GM23338 (cell line): Measurements from ENCODE around the gene APOM. TPM values are rescaled to one million over a fixed set of nuclear protein-coding genes. Genes with fewer than 3 reads are reported as not detected.

ENCODE experiments used
- ATAC-seq: fragments of 200-7000 bp; cut with Tn5 transposase; 3 replicates; pipeline ENCODE4 v1.9.1; 2020
- DNase-seq: peaks from one replicate; pipeline ENCODE4 v3.0.0-alpha.2; 2015; ENCODE audit warnings: low spot score
- H2AFZ ChIP-seq: fragments of 200-600 bp; sonication (generic); 2 replicates; pipeline ENCODE4 v1.8.0; 2016; ENCODE audit warnings: antibody characterized with exemption, mild to moderate bottlenecking, moderate library complexity
- H3F3A ChIP-seq: fragments of 200-600 bp; sonication (generic); replicated peaks from 2 replicates; pipeline ENCODE4 v1.8.0; 2017; ENCODE audit warnings: antibody characterized with exemption, mixed run types, low read depth
- H3K27ac ChIP-seq: fragments of 200-600 bp; sonication (generic); 2 replicates; pipeline ENCODE4 v1.6.1; 2016; ENCODE audit warnings: low read depth
- H3K27me3 ChIP-seq: fragments of 200-600 bp; sonication (generic); 2 replicates; pipeline ENCODE4 v1.8.0; 2016; ENCODE audit warnings: mild to moderate bottlenecking, mixed run types, moderate library complexity; ENCODE audit not compliant: insufficient read depth
- H3K36me3 ChIP-seq: fragments of 200-600 bp; sonication (generic); 2 replicates; pipeline ENCODE4 v1.8.0; 2016; ENCODE audit warnings: mild to moderate bottlenecking; ENCODE audit not compliant: insufficient read depth
- H3K4me1 ChIP-seq: fragments of 200-600 bp; sonication (generic); 2 replicates; pipeline ENCODE4 v1.8.0; 2016; ENCODE audit warnings: mild to moderate bottlenecking, moderate library complexity; ENCODE audit not compliant: insufficient read depth
- H3K4me2 ChIP-seq: fragments of 200-600 bp; sonication (generic); 2 replicates; pipeline ENCODE4 v1.7.1; 2017; ENCODE audit warnings: mixed run types
- H3K4me3 ChIP-seq: fragments of 200-600 bp; sonication (generic); 2 replicates; pipeline ENCODE4 v1.6.1; 2016; ENCODE audit warnings: mixed run types
- H3K79me2 ChIP-seq: fragments of 200-600 bp; sonication (generic); replicated peaks from 2 replicates; pipeline ENCODE4 v1.8.0; 2017; ENCODE audit warnings: mild to moderate bottlenecking; ENCODE audit not compliant: insufficient read depth
- H3K9me2 ChIP-seq: fragments of 200-600 bp; sonication (generic); 2 replicates; pipeline ENCODE4 v1.8.0; 2017; ENCODE audit not compliant: insufficient read depth
- H4K20me1 ChIP-seq: fragments of 200-600 bp; sonication (generic); replicated peaks from 2 replicates; pipeline ENCODE4 v1.8.0; 2017; ENCODE audit warnings: mild to moderate bottlenecking; ENCODE audit not compliant: insufficient read depth
- H3K27ac Mint-ChIP-seq: 2 replicates; pipeline ENCODE4 v1.8.0; 2020; ENCODE audit warnings: inconsistent platforms, mild to moderate bottlenecking, moderate library complexity, mixed read lengths
- H3K27me3 Mint-ChIP-seq: 3 replicates; pipeline ENCODE4 v1.8.0; 2022; ENCODE audit warnings: low read depth, mild to moderate bottlenecking, moderate library complexity, mixed read lengths, inconsistent platforms; ENCODE audit not compliant: insufficient read depth, poor library complexity
- H3K36me3 Mint-ChIP-seq: 3 replicates; pipeline ENCODE4 v1.8.0; 2021; ENCODE audit warnings: low read depth, mild to moderate bottlenecking, inconsistent platforms, moderate library complexity, mixed read lengths
- H3K4me1 Mint-ChIP-seq: 3 replicates; pipeline ENCODE4 v1.8.0; 2020; ENCODE audit warnings: mild to moderate bottlenecking, inconsistent platforms, mixed read lengths
- H3K4me3 Mint-ChIP-seq: 3 replicates; pipeline ENCODE4 v1.8.0; 2021; ENCODE audit warnings: moderate library complexity, mild to moderate bottlenecking, inconsistent platforms, mixed read lengths
- H3K9me3 Mint-ChIP-seq: 3 replicates; pipeline ENCODE4 v1.8.0; 2020; ENCODE audit warnings: moderate library complexity, mild to moderate bottlenecking, inconsistent platforms, mixed read lengths
- CREB1 ChIP-seq: fragments of 250-450 bp; sonication (Bioruptor Pico); IDR thresholded peaks from 2 replicates; pipeline ENCODE4 v1.5.0; 2020; ENCODE audit warnings: low read depth, mild to moderate bottlenecking, moderate library complexity
- EZH2phosphoT487 ChIP-seq: fragments of 200-600 bp; sonication (generic); IDR thresholded peaks from one replicate; pipeline ENCODE4 v1.8.1; 2018; ENCODE audit warnings: antibody characterized with exemption; ENCODE audit not compliant: unreplicated experiment
- POLR2AphosphoS5 ChIP-seq: IDR thresholded peaks from 2 replicates; pipeline ENCODE4 v1.6.1; 2016; ENCODE audit warnings: antibody characterized with exemption, low read depth
- ZNF114 ChIP-seq: fragments of 250-450 bp; sonication (Bioruptor Pico); IDR thresholded peaks from 2 replicates; pipeline ENCODE4 v1.5.0; 2020; ENCODE audit warnings: mild to moderate bottlenecking, moderate library complexity
- polyA plus RNA-seq: library from polyadenylated mRNA; unstranded; fragments of >200 nt; fragmentation: Nextera tagmentation; extraction: Ambion mirVana; gene quantifications from 2 replicates; pipeline ENCODE4 v1.2.1, GENCODE V29; 2016
- total RNA-seq: library from RNA; depleted of rRNA; stranded (reverse); fragments of >200 nt; shearing (Covaris generic); gene quantifications from 2 replicates; pipeline ENCODE4 v1.2.3, GENCODE V29; 2014
- TF ChIP-seq, protein P1 (sequence below), 2 experiments: fragments of 200-600 bp in 1 of 2; sonication (generic) in 1 of 2; conservative IDR thresholded peaks; 2 replicates each; pipeline versions ENCODE4 v1.5.1 to v1.6.1; 2016 to 2017; ENCODE audit warnings: antibody characterized with exemption in 2 of 2, low read depth in 2 of 2, mild to moderate bottlenecking in 2 of 2, moderate library complexity in 1 of 2
- TF ChIP-seq, protein P2 (sequence below): IDR thresholded peaks from 2 replicates; pipeline ENCODE4 v1.6.1; 2016; ENCODE audit warnings: antibody characterized with exemption
- TF ChIP-seq, protein P3 (sequence below): fragments of 250-450 bp; sonication (Bioruptor Pico); IDR thresholded peaks from 2 replicates; pipeline ENCODE4 v1.5.0; 2020; ENCODE audit warnings: mild to moderate bottlenecking, moderate library complexity

The APOM gene
- total and polyA plus RNA-seq, 2 experiments from 2014 or later: 1.2 to 10.7 TPM

DNA sequence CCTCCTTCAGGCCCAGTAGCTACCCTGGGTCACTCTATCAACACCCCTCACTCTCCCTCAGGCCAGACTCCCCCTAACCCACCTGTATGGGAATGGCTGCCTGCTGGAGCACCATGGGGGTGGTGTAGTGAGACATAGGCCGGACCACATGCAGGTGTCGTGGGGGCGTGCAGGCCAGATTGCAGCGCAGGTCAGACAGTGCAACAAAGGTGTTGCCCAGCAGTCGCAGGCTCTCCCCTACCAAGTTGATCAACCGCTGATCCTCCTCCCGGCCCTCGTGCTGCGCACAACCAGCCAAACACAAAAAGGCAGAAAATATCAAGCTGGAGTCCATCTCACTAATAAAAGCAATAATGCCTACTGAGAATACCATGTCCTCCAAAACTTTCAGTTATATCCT lies 10.4 kb upstream of the APOM start:
- Histone ChIP-seq H3K9me2 (no peaks in the 10 kb centered on the region), H3K79me2 (peaks cover 14% of the 10 kb centered on the region), H3K27ac (no peak overlapping the region), H2AFZ (no peak overlapping the region), H3K27me3 (no peaks in the 10 kb centered on the region), H3F3A (peaks cover 2% of the 10 kb centered on the region; the same call in 1 of the 2 replicates), H3K4me2 (no peak overlapping the region), H4K20me1 (peaks cover 8% of the 10 kb centered on the region; the same call in 1 of the 2 replicates), H3K36me3 (peaks cover 41% of the 10 kb centered on the region), H3K4me3 (no peak overlapping the region), H3K4me1 (no peaks in the 10 kb centered on the region)
- peaks cover 6% of the 10 kb centered on the region; the same call in 1 of the 3 replicates for H3K4me1 Mint-ChIP-seq
- no peaks in the 10 kb centered on the region for H3K27me3 Mint-ChIP-seq
- no peaks in the 10 kb centered on the region for H3K9me3 Mint-ChIP-seq
- ATAC-seq (no peak), DNase-seq (no peak)
- peak overlapping the region; percentile 7; the same call in 1 of the 3 replicates for H3K4me3 Mint-ChIP-seq
- peaks cover 86% of the 10 kb centered on the region for H3K36me3 Mint-ChIP-seq
- H3K27ac Mint-ChIP-seq: no peak overlapping the region
- TF ChIP-seq, protein P1, sequence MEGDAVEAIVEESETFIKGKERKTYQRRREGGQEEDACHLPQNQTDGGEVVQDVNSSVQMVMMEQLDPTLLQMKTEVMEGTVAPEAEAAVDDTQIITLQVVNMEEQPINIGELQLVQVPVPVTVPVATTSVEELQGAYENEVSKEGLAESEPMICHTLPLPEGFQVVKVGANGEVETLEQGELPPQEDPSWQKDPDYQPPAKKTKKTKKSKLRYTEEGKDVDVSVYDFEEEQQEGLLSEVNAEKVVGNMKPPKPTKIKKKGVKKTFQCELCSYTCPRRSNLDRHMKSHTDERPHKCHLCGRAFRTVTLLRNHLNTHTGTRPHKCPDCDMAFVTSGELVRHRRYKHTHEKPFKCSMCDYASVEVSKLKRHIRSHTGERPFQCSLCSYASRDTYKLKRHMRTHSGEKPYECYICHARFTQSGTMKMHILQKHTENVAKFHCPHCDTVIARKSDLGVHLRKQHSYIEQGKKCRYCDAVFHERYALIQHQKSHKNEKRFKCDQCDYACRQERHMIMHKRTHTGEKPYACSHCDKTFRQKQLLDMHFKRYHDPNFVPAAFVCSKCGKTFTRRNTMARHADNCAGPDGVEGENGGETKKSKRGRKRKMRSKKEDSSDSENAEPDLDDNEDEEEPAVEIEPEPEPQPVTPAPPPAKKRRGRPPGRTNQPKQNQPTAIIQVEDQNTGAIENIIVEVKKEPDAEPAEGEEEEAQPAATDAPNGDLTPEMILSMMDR (conservative IDR thresholded peaks at IDR 0.05; ENCODE audit: low read depth in 2 of 2): no peak
- TF ChIP-seq, protein P2, sequence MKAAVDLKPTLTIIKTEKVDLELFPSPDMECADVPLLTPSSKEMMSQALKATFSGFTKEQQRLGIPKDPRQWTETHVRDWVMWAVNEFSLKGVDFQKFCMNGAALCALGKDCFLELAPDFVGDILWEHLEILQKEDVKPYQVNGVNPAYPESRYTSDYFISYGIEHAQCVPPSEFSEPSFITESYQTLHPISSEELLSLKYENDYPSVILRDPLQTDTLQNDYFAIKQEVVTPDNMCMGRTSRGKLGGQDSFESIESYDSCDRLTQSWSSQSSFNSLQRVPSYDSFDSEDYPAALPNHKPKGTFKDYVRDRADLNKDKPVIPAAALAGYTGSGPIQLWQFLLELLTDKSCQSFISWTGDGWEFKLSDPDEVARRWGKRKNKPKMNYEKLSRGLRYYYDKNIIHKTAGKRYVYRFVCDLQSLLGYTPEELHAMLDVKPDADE: no peak
- no peak for TF ChIP-seq EZH2phosphoT487
- TF ChIP-seq, protein P3, sequence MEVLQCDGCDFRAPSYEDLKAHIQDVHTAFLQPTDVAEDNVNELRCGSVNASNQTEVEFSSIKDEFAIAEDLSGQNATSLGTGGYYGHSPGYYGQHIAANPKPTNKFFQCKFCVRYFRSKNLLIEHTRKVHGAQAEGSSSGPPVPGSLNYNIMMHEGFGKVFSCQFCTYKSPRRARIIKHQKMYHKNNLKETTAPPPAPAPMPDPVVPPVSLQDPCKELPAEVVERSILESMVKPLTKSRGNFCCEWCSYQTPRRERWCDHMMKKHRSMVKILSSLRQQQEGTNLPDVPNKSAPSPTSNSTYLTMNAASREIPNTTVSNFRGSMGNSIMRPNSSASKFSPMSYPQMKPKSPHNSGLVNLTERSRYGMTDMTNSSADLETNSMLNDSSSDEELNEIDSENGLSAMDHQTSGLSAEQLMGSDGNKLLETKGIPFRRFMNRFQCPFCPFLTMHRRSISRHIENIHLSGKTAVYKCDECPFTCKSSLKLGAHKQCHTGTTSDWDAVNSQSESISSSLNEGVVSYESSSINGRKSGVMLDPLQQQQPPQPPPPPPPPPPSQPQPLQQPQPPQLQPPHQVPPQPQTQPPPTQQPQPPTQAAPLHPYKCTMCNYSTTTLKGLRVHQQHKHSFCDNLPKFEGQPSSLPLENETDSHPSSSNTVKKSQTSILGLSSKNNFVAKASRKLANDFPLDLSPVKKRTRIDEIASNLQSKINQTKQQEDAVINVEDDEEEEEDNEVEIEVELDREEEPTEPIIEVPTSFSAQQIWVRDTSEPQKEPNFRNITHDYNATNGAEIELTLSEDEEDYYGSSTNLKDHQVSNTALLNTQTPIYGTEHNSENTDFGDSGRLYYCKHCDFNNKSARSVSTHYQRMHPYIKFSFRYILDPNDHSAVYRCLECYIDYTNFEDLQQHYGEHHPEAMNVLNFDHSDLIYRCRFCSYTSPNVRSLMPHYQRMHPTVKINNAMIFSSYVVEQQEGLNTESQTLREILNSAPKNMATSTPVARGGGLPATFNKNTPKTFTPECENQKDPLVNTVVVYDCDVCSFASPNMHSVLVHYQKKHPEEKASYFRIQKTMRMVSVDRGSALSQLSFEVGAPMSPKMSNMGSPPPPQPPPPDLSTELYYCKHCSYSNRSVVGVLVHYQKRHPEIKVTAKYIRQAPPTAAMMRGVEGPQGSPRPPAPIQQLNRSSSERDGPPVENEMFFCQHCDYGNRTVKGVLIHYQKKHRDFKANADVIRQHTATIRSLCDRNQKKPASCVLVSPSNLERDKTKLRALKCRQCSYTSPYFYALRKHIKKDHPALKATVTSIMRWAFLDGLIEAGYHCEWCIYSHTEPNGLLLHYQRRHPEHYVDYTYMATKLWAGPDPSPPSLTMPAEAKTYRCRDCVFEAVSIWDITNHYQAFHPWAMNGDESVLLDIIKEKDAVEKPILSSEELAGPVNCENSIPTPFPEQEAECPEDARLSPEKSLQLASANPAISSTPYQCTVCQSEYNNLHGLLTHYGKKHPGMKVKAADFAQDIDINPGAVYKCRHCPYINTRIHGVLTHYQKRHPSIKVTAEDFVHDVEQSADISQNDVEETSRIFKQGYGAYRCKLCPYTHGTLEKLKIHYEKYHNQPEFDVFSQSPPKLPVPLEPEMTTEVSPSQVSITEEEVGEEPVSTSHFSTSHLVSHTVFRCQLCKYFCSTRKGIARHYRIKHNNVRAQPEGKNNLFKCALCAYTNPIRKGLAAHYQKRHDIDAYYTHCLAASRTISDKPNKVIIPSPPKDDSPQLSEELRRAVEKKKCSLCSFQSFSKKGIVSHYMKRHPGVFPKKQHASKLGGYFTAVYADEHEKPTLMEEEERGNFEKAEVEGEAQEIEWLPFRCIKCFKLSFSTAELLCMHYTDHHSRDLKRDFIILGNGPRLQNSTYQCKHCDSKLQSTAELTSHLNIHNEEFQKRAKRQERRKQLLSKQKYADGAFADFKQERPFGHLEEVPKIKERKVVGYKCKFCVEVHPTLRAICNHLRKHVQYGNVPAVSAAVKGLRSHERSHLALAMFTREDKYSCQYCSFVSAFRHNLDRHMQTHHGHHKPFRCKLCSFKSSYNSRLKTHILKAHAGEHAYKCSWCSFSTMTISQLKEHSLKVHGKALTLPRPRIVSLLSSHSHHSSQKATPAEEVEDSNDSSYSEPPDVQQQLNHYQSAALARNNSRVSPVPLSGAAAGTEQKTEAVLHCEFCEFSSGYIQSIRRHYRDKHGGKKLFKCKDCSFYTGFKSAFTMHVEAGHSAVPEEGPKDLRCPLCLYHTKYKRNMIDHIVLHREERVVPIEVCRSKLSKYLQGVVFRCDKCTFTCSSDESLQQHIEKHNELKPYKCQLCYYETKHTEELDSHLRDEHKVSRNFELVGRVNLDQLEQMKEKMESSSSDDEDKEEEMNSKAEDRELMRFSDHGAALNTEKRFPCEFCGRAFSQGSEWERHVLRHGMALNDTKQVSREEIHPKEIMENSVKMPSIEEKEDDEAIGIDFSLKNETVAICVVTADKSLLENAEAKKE (CRISPR knock-in tag): no peak
- no peak for TF ChIP-seq CREB1 (CRISPR knock-in tag)
- TF ChIP-seq ZNF114: no peak
- no peak for TF ChIP-seq POLR2AphosphoS5
